Peyer's patch (tissue), 4 donors: ENCODE measurements around the gene ASIC4.

ENCODE experiments used
- CTCF ChIP-seq, 6 experiments: fragments of 450-650 bp in 4 of 6; fragments of 200-600 bp in 2 of 6; sonication (generic) in 1 of 6; IDR thresholded peaks; one replicate each; pipeline ENCODE4 v1.5.1; 2017 to 2019; ENCODE audit warnings: antibody characterized with exemption in 6 of 6, mild to moderate bottlenecking in 3 of 6, moderate library complexity in 1 of 6
- POLR2A ChIP-seq, 2 donors: fragments of 450-650 bp; IDR thresholded peaks; one replicate each; pipeline ENCODE4 v1.5.1; 2017; ENCODE audit warnings: antibody characterized with exemption in 2 of 2, mild to moderate bottlenecking in 2 of 2, moderate library complexity in 2 of 2

- TF ChIP-seq CTCF (IDR thresholded peaks at IDR 0.05) (no peak), POLR2A (IDR thresholded peaks at IDR 0.05) (no peak)
Observed at GRCh38 chr2:219474285-219475060, 39.8 kb upstream of the ASIC4 start.
